Measurements from ENCODE around the gene NPC1L1. TPM values are rescaled to one million over a fixed set of nuclear protein-coding genes. Genes with fewer than 3 reads are reported as not detected.

The NPC1L1 gene
- total RNA-seq, 1 experiment from 2014 or later = 0.15 TPM

DNA sequence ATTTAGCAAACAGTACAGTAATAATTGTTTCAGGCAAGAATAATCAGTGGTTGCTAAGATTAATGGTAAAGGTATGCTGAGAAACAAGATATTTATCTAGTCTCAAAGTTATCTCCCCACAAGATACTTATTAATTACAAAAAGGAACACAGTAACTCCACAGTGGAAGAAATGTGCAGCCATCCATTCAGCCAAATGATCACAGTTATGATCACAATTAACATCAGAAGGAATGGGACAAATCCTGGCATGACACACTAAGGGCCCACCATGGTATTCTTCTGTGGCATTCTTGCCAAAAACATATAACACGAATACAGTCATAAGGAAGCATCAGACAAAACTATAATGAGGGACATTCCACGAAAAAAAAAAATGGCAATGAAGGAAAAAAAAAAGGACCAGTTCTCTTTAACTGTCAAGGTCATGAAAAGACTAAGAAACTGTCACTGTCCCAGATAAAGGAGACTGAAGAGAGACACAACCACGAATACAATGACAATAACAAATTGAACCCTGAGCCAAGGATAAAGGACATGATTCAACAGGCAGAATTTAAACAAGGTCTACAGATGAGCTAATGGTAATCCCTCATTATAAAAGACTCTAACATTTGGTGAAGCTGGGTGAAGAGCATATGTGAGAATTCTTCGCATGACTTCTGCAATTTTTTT lies 71.5 kb downstream of the NPC1L1 start:
- no peak overlapping the region for H3K4me2 ChIP-seq (ENCODE audit: low read length)

DNA sequence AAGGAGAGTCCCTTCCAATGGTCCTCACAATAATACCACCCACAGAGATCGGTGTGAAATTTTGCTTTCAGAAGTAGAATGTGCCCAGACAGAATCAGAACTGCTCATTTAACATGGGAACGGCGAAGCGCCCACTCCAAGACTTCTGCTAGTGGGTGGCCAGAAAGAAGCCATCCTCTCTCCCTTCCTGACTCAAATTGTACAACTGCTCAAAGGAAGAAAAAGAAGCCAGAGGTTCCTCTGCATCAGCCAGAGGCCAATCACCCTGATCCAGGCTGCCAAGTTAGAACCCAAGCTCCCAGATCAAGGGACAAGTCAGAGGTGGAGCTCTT lies 73.9 kb downstream of the NPC1L1 start:
- no peak for TF ChIP-seq CEBPB (IDR thresholded peaks at IDR 0.05; ENCODE audit: low read depth)
- TF ChIP-seq, protein P1, sequence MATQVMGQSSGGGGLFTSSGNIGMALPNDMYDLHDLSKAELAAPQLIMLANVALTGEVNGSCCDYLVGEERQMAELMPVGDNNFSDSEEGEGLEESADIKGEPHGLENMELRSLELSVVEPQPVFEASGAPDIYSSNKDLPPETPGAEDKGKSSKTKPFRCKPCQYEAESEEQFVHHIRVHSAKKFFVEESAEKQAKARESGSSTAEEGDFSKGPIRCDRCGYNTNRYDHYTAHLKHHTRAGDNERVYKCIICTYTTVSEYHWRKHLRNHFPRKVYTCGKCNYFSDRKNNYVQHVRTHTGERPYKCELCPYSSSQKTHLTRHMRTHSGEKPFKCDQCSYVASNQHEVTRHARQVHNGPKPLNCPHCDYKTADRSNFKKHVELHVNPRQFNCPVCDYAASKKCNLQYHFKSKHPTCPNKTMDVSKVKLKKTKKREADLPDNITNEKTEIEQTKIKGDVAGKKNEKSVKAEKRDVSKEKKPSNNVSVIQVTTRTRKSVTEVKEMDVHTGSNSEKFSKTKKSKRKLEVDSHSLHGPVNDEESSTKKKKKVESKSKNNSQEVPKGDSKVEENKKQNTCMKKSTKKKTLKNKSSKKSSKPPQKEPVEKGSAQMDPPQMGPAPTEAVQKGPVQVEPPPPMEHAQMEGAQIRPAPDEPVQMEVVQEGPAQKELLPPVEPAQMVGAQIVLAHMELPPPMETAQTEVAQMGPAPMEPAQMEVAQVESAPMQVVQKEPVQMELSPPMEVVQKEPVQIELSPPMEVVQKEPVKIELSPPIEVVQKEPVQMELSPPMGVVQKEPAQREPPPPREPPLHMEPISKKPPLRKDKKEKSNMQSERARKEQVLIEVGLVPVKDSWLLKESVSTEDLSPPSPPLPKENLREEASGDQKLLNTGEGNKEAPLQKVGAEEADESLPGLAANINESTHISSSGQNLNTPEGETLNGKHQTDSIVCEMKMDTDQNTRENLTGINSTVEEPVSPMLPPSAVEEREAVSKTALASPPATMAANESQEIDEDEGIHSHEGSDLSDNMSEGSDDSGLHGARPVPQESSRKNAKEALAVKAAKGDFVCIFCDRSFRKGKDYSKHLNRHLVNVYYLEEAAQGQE (IDR thresholded peaks at IDR 0.05; ENCODE audit: low read depth) = no peak
- no peak for TF ChIP-seq SP1 (IDR thresholded peaks at IDR 0.05; ENCODE audit: low read depth)
- no peak for TF ChIP-seq POLR2A (IDR thresholded peaks at IDR 0.05; ENCODE audit: borderline replicate concordance, extremely low read depth, insufficient read depth, insufficient read length)
- TF ChIP-seq TCF7L2 (IDR thresholded peaks at IDR 0.05; ENCODE audit: borderline replicate concordance, extremely low read depth, insufficient read depth, insufficient read length) = no peak
- TF ChIP-seq, protein P2, sequence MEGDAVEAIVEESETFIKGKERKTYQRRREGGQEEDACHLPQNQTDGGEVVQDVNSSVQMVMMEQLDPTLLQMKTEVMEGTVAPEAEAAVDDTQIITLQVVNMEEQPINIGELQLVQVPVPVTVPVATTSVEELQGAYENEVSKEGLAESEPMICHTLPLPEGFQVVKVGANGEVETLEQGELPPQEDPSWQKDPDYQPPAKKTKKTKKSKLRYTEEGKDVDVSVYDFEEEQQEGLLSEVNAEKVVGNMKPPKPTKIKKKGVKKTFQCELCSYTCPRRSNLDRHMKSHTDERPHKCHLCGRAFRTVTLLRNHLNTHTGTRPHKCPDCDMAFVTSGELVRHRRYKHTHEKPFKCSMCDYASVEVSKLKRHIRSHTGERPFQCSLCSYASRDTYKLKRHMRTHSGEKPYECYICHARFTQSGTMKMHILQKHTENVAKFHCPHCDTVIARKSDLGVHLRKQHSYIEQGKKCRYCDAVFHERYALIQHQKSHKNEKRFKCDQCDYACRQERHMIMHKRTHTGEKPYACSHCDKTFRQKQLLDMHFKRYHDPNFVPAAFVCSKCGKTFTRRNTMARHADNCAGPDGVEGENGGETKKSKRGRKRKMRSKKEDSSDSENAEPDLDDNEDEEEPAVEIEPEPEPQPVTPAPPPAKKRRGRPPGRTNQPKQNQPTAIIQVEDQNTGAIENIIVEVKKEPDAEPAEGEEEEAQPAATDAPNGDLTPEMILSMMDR (IDR thresholded peaks at IDR 0.05 in 2 of 3, conservative IDR thresholded peaks at IDR 0.05 in 1 of 3; ENCODE audit: borderline replicate concordance in 1 of 3, insufficient read depth in 1 of 3, low read depth in 2 of 3, low read length in 2 of 3) = no peak
- TF ChIP-seq JUND (IDR thresholded peaks at IDR 0.05) = no peak
- H2AFZ ChIP-seq (ENCODE audit: low read depth, low read length, poor library complexity, severe bottlenecking) = no peak overlapping the region
- ChIA-PET CTCF (no interaction called here), RAD21 (ENCODE audit: low non-redundant PET in 1 of 2, low total read pairs in 2 of 2, uncharacterized antibody in 2 of 2, unreplicated experiment in 2 of 2) (no interaction called here), POLR2A (no interaction called here)
- H3K27me3 ChIP-seq (ENCODE audit: insufficient read depth, low read length) = no peaks in the 10 kb centered on the region
- peaks cover 88% of the 10 kb centered on the region for H3K79me2 ChIP-seq (ENCODE audit: insufficient read depth, low read length)
- no peak overlapping the region for H3K4me2 ChIP-seq (ENCODE audit: low read length)
- no peaks in the 10 kb centered on the region for H3K9me2 ChIP-seq (ENCODE audit: insufficient read depth)
- H4K20me1 ChIP-seq (ENCODE audit: insufficient read depth) = no peaks in the 10 kb centered on the region; the same call in 1 of the 2 replicates
- ATAC-seq (no peak), DNase-seq (ENCODE audit: low read depth, low spot score) (no peak)
- no peaks in the 10 kb centered on the region for H3K4me1 ChIP-seq (ENCODE audit: control insufficient read depth in 1 of 2, insufficient read depth in 2 of 2, low read length in 2 of 2)
- H3K9ac ChIP-seq (ENCODE audit: low read length) = no peak overlapping the region
- intact Hi-C loops (cut with micrococcal nuclease) = no loop called here
- no peak overlapping the region for H3K4me3 ChIP-seq (replicated peaks in 1 of 2; ENCODE audit: low read depth in 1 of 2, low read length in 2 of 2)
- no peak overlapping the region for H3K27ac ChIP-seq (ENCODE audit: low read depth, low read length)
- BruUV-seq (replicated peaks) = no TSS peak
- no peaks in the 10 kb centered on the region for H3K9me3 ChIP-seq (ENCODE audit: control insufficient read depth in 1 of 2, insufficient read depth in 1 of 2, low read depth in 1 of 2, low read length in 2 of 2)
- H3K36me3 ChIP-seq (ENCODE audit: control insufficient read depth in 1 of 2, insufficient read depth in 2 of 2, low read length in 2 of 2) = peaks cover 13 to 14% of the 10 kb centered on the region in 2 experiments; a peak in 2 of 4 replicates

More for the DNA sequence above, 71.5 kb downstream of the NPC1L1 start:
- peaks cover 13 to 14% of the 10 kb centered on the region in 2 experiments; a peak in 2 of 4 replicates for H3K36me3 ChIP-seq (ENCODE audit: control insufficient read depth in 1 of 2, insufficient read depth in 2 of 2, low read length in 2 of 2)
- no peak for ATAC-seq
- intact Hi-C loops (cut with micrococcal nuclease) = no loop called here
- H2AFZ ChIP-seq (ENCODE audit: low read depth, low read length, poor library complexity, severe bottlenecking) = no peak overlapping the region
- peaks cover 93% of the 10 kb centered on the region for H3K79me2 ChIP-seq (ENCODE audit: insufficient read depth, low read length)
- H3K4me1 ChIP-seq (ENCODE audit: control insufficient read depth in 1 of 2, insufficient read depth in 2 of 2, low read length in 2 of 2) = peaks cover 0 to 14% of the 10 kb centered on the region in 2 experiments; a peak in 2 of 4 replicates
- DNase-seq (ENCODE audit: low read depth, low spot score) = no peak
- ChIA-PET RAD21 (ENCODE audit: low non-redundant PET in 1 of 2, low total read pairs in 2 of 2, uncharacterized antibody in 2 of 2, unreplicated experiment in 2 of 2) (no interaction called here), POLR2A (no interaction called here), CTCF (no interaction called here)
- no peak overlapping the region for H3K4me3 ChIP-seq (replicated peaks in 1 of 2; ENCODE audit: low read depth in 1 of 2, low read length in 2 of 2)
- H3K9ac ChIP-seq (ENCODE audit: low read length) = no peak overlapping the region
- H3K9me2 ChIP-seq (ENCODE audit: insufficient read depth) = no peaks in the 10 kb centered on the region
- no peaks in the 10 kb centered on the region for H3K9me3 ChIP-seq (ENCODE audit: control insufficient read depth in 1 of 2, insufficient read depth in 1 of 2, low read depth in 1 of 2, low read length in 2 of 2)
- peaks cover 4% of the 10 kb centered on the region for H4K20me1 ChIP-seq (ENCODE audit: insufficient read depth)
- BruUV-seq (replicated peaks) = no TSS peak
- no peaks in the 10 kb centered on the region for H3K27me3 ChIP-seq (ENCODE audit: insufficient read depth, low read length)
- TF ChIP-seq EZH2 (IDR thresholded peaks at IDR 0.05) (no peak), POLR2A (IDR thresholded peaks at IDR 0.05; ENCODE audit: borderline replicate concordance, extremely low read depth, insufficient read depth, insufficient read length) (no peak), EGR1 (IDR thresholded peaks at IDR 0.05; ENCODE audit: low read depth) (no peak), FOSL1 (IDR thresholded peaks at IDR 0.05; ENCODE audit: low read depth) (no peak), ELF1 (IDR thresholded peaks at IDR 0.05; ENCODE audit: borderline replicate concordance, low read depth) (no peak), JUND (IDR thresholded peaks at IDR 0.05) (no peak), CBX3 (IDR thresholded peaks at IDR 0.05; ENCODE audit: low read depth) (no peak), ZFX (IDR thresholded peaks at IDR 0.05) (no peak), TCF7L2 (IDR thresholded peaks at IDR 0.05; ENCODE audit: borderline replicate concordance, extremely low read depth, insufficient read depth, insufficient read length) (no peak)
- TF ChIP-seq, protein P3, sequence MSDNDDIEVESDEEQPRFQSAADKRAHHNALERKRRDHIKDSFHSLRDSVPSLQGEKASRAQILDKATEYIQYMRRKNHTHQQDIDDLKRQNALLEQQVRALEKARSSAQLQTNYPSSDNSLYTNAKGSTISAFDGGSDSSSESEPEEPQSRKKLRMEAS (IDR thresholded peaks at IDR 0.05) = no peak
- TF ChIP-seq, protein P4, sequence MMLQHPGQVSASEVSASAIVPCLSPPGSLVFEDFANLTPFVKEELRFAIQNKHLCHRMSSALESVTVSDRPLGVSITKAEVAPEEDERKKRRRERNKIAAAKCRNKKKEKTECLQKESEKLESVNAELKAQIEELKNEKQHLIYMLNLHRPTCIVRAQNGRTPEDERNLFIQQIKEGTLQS (IDR thresholded peaks at IDR 0.05) = no peak
- H3K27ac ChIP-seq (ENCODE audit: low read depth, low read length) = no peak overlapping the region

All from HCT116 (cell line).